Upper lobe of left lung (tissue), 6 donors: ENCODE measurements around the gene HASPIN. TPM values are rescaled to one million over a fixed set of nuclear protein-coding genes. Genes with fewer than 3 reads are reported as not detected.
"Not testable (repeated sequence)": the region's sequence is repeated elsewhere in the genome, so short reads cannot be mapped to it uniquely, and the experiment has no call there.

Source experiments
- ATAC-seq, 2 donors: fragments of 200-7000 bp; cut with Tn5 transposase; one replicate each; pipeline ENCODE4 v1.9.1; 2022; ENCODE audit warnings: mild to moderate bottlenecking in 2 of 2, moderate library complexity in 2 of 2; ENCODE audit not compliant: low FRiP score in 2 of 2
- DNase-seq, 2 donors: peaks; one replicate each; pipeline ENCODE4 v3.0.0-alpha.2; 2019 to 2020
- H3K27ac ChIP-seq, 4 donors: fragments of 200-600 bp; sonication (generic); one replicate each; pipeline ENCODE4 v1.5.1; 2016 to 2019
- H3K27me3 ChIP-seq, 4 donors: fragments of 200-600 bp; sonication (generic); one replicate each; pipeline ENCODE4 v1.5.1; 2017 to 2019
- H3K36me3 ChIP-seq, 4 donors: fragments of 200-600 bp; sonication (generic); one replicate each; pipeline ENCODE4 v1.5.1; 2016 to 2019
- H3K4me1 ChIP-seq, 4 donors: fragments of 200-600 bp; sonication (generic); one replicate each; pipeline ENCODE4 v1.5.1; 2018 to 2019
- H3K4me3 ChIP-seq, 4 donors: fragments of 200-600 bp; sonication (generic); one replicate each; pipeline ENCODE4 v1.5.1; 2017 to 2019; ENCODE audit warnings: mild to moderate bottlenecking in 2 of 4, moderate library complexity in 1 of 4
- H3K9me3 ChIP-seq, 4 donors: fragments of 200-600 bp; sonication (generic); one replicate each; pipeline ENCODE4 v1.5.1; 2018 to 2019
- EP300 ChIP-seq, 4 donors: sonication (generic); formaldehyde crosslinking; IDR thresholded peaks; one replicate each; pipeline ENCODE4 v1.5.1; 2017; ENCODE audit warnings: antibody characterized with exemption in 4 of 4, control low read depth in 2 of 4
- POLR2A ChIP-seq, 4 donors: fragments of 450-650 bp; IDR thresholded peaks; one replicate each; pipeline ENCODE4 v1.5.1; 2016 to 2017; ENCODE audit warnings: antibody characterized with exemption in 4 of 4, mild to moderate bottlenecking in 2 of 4
- POLR2AphosphoS5 ChIP-seq, 2 donors: sonication (generic); formaldehyde crosslinking; IDR thresholded peaks; one replicate each; pipeline ENCODE4 v1.5.1; 2017; ENCODE audit warnings: antibody characterized with exemption in 2 of 2
- WGBS, 2 donors: methylation state at CpG; one replicate each; pipeline ENCODE4 v1.1.5; 2017 to 2018; 5-methylcytosine and 5-hydroxymethylcytosine counted together
- total RNA-seq, 6 donors: library from RNA; depleted of rRNA in 4 of 6; stranded (reverse); fragments of >200 nt in 4 of 6; gene quantifications; one replicate each; pipeline versions ENCODE4 v1.1.0 to v1.2.1, GENCODE V29; 2016 to 2021
- TF ChIP-seq, protein P1 (sequence below), 6 experiments: fragments of 450-650 bp in 4 of 6; fragments of 200-600 bp in 2 of 6; sonication (generic) in 2 of 6; IDR thresholded peaks; one replicate each; pipeline ENCODE4 v1.5.1; 2016 to 2019; ENCODE audit warnings: antibody characterized with exemption in 6 of 6
- donor health status: DM: no; HTN: no; CAD: no; lungs with moderate emphysema.
- donor health status: DM: no; HTN: yes; CAD: no; lungs with severe emphysema.

HASPIN gene
- total RNA-seq, 6 donors from 2014 or later = 0.49 to 1.7 (median 0.81) TPM; not detected in 2

DNA sequence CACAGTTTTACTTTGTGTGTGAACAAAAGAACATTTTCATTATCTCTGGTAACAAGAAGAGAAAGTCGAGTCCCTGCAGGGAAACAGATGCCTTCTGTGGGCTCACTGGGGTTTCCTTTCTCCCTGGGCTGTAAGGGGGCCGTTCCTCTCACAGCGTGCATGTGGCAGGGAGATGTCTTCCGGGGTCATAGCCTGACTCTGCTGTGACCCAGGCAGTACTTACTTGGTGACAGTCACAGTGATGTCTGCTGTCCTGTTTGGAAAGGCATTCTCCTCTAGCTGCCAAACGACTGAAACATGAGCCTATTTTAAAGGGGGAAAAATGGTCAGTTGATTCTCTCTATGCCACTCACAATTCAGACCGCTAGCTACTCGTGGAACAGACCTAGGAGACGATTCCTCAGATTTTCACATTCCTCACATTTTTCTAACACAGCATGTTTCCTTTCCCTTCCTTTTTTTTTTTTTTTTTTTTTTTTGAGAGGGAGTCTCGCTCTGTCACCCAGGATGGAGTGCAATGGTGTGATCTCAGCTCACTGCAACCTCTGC lies 7.3 kb downstream of the HASPIN start:
- no peaks in the 10 kb centered on the region for H3K27me3 ChIP-seq
- H3K4me3 ChIP-seq = no peak overlapping the region
- WGBS, 2 donors = 50 to 59% methylated on average over 9 of the region's 9 CpGs
- peaks cover 0 to 4% (median 0%) of the 10 kb centered on the region in 4 donors for H3K4me1 ChIP-seq
- DNase-seq (no peak), ATAC-seq (no peak)
- no peaks in the 10 kb centered on the region for H3K36me3 ChIP-seq
- no peak for TF ChIP-seq POLR2A (IDR thresholded peaks at IDR 0.05)
- TF ChIP-seq POLR2AphosphoS5 (IDR thresholded peaks at IDR 0.05) = no peak
- TF ChIP-seq, protein P1, sequence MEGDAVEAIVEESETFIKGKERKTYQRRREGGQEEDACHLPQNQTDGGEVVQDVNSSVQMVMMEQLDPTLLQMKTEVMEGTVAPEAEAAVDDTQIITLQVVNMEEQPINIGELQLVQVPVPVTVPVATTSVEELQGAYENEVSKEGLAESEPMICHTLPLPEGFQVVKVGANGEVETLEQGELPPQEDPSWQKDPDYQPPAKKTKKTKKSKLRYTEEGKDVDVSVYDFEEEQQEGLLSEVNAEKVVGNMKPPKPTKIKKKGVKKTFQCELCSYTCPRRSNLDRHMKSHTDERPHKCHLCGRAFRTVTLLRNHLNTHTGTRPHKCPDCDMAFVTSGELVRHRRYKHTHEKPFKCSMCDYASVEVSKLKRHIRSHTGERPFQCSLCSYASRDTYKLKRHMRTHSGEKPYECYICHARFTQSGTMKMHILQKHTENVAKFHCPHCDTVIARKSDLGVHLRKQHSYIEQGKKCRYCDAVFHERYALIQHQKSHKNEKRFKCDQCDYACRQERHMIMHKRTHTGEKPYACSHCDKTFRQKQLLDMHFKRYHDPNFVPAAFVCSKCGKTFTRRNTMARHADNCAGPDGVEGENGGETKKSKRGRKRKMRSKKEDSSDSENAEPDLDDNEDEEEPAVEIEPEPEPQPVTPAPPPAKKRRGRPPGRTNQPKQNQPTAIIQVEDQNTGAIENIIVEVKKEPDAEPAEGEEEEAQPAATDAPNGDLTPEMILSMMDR (IDR thresholded peaks at IDR 0.05) = no peak
- TF ChIP-seq EP300 (IDR thresholded peaks at IDR 0.05) = no peak
- H3K27ac ChIP-seq = no peak overlapping the region
- no peaks in the 10 kb centered on the region for H3K9me3 ChIP-seq

DNA sequence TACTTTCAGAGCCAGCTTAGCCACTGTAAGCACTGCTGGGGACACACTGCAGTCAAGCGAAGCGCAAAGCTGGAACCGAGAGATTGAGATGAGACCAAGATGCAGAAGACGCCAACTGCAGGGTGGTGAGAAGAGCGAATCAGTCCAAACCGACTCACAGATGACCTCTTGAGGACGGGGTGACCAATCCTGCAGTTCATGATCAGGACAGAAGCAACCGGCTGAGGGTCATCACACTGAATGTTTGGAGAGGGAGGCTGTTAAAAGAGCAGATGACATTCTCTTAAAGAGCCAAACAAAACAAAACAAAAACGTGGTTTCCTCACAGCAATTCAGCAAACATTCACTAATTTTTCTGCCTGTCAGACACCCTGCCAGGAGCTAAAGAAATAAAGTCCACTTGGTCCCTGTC lies 8.5 kb downstream of the HASPIN start:
- ATAC-seq (no peak), DNase-seq (no peak)
- H3K27ac ChIP-seq = peak overlapping the region in 1 of 4 donors; percentile 11
- H3K36me3 ChIP-seq = no peaks in the 10 kb centered on the region
- peaks cover 0 to 4% (median 0%) of the 10 kb centered on the region in 4 donors for H3K4me1 ChIP-seq
- H3K4me3 ChIP-seq = no peak overlapping the region
- no peaks in the 10 kb centered on the region for H3K27me3 ChIP-seq
- TF ChIP-seq POLR2AphosphoS5 (IDR thresholded peaks at IDR 0.05) (no peak), POLR2A (IDR thresholded peaks at IDR 0.05) (no peak), EP300 (IDR thresholded peaks at IDR 0.05) (no peak)
- TF ChIP-seq, protein P1 (IDR thresholded peaks at IDR 0.05) = no peak
- 58 to 60% methylated on average over 9 of the region's 9 CpGs for WGBS, 2 donors
- no peaks in the 10 kb centered on the region for H3K9me3 ChIP-seq

DNA sequence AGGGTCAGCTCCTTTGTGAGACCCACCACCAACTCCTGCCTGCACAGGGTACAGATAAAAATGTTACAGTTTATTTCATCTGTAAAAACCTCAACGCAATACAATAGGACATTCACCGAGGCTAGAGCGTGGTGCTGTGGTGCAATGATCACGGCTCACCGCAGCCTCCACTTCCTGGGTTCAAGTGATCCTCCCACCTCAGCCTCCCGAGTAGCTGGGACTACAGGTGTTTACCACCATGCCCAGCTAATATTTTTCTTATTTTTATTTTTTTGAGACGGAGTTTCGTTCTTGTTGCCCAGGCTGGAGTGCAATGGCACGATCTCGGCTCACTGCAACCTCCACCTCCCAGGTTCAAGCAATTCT lies 11.2 kb downstream of the HASPIN start:
- not testable (repeated sequence) for ATAC-seq, H3K36me3 ChIP-seq, DNase-seq, H3K4me3 ChIP-seq, H3K9me3 ChIP-seq, H3K27ac ChIP-seq, H3K27me3 ChIP-seq
- H3K4me1 ChIP-seq = peaks cover 7 to 19% (median 18%) of the 10 kb centered on the region in 4 donors
- WGBS, 2 donors = 87 to 89% methylated on average over 10 of the region's 10 CpGs

DNA sequence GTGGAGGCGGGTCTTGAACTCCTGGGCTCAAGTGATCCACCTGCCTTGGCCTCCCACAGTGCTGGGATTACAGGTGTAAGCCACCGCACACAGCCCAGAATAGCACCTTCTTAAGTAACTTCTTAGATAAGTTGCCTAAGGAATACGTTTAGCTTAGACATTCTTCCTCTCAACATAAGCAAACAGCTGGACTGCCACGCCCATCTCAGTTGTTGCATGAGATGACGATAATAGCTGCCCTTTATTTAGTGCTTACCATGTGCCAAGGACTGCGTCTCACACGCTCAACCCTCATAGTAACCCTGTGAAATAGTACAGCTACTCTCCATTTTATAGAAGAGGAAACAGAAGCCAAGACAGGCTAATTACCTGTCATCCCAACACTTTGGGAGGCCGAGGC lies 11.8 kb downstream of the HASPIN start:
- ATAC-seq = no peak
- 61 to 71% methylated on average over 8 of the region's 8 CpGs for WGBS, 2 donors

DNA sequence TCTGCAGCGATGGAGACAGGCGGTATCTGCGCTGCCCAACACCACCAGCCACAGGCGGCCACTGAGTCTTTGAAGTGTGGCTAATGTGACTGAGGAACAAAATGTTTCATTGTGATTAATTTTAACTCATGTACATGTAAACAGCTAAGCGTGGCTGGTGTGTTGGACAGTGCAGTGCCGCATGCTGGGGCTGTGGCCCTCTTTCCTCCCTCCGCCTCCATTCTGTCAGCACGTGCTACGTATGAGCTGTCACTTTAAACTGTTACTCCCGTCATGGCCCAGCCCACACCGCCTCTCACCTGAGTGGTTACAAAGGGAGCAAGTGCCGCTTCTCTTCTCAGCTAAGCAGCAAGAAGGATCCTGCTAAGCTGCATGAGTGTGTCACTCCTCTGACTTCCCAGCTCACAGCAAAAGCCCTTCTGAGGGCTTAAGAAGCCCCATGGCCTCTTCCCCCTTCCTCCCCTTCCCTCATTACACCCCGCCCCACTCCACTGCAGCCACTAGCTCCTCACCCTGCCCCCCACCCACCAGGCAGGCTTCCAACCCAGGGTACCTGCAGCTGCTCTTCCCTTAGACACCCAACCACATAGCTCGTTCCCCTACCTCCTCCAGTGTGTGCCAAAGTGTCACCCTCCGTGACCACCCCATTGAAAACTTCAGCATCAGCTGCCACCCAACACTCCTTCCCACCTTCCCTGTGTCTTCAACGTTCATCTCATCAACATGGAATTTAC lies 15.0 kb downstream of the HASPIN start:
- 37 to 54% methylated on average over 16 of the region's 16 CpGs for WGBS, 2 donors
- H3K9me3 ChIP-seq = no peaks in the 10 kb centered on the region
- H3K27ac ChIP-seq = peak overlapping the region in 1 of 4 donors; percentile 39
- ATAC-seq (peak; percentile 44 to 88), DNase-seq (peak in 1 of 2 donors; percentile 78)
- peaks cover 3 to 19% (median 18%) of the 10 kb centered on the region in 4 donors for H3K4me1 ChIP-seq
- peak overlapping the region in 2 of 4 donors; percentile 15 to 19 for H3K4me3 ChIP-seq
- H3K27me3 ChIP-seq = no peaks in the 10 kb centered on the region
- TF ChIP-seq EP300 (IDR thresholded peaks at IDR 0.05) = no peak
- no peak for TF ChIP-seq POLR2A (IDR thresholded peaks at IDR 0.05)
- TF ChIP-seq, protein P1 (IDR thresholded peaks at IDR 0.05) = no peak
- peak in 1 of 2 donors; percentile 18 for TF ChIP-seq POLR2AphosphoS5 (IDR thresholded peaks at IDR 0.05)
- H3K36me3 ChIP-seq = no peaks in the 10 kb centered on the region

More for the DNA sequence above, 11.8 kb downstream of the HASPIN start:
- Histone ChIP-seq H3K9me3 (no peaks in the 10 kb centered on the region), H3K4me3 (no peak overlapping the region), H3K4me1 (peaks cover 7 to 19% (median 18%) of the 10 kb centered on the region in 4 donors), H3K36me3 (no peaks in the 10 kb centered on the region), H3K27ac (no peak overlapping the region), H3K27me3 (no peaks in the 10 kb centered on the region)
- TF ChIP-seq POLR2A (IDR thresholded peaks at IDR 0.05) (no peak), POLR2AphosphoS5 (IDR thresholded peaks at IDR 0.05) (no peak), EP300 (IDR thresholded peaks at IDR 0.05) (no peak)
- TF ChIP-seq, protein P1 (IDR thresholded peaks at IDR 0.05) = no peak
- DNase-seq = no peak
